Pons (tissue), 1 donor: ENCODE results near the gene TARS3.

Experiments
- DNase-seq: peaks from one replicate; pipeline ENCODE4 v3.0.0-alpha.2; 2016; ENCODE audit warnings: low spot score

TARS3 gene

GRCh38 chr15:101698314-101698713 is 26.0 kb downstream of the TARS3 start:
- no peak for DNase-seq

GRCh38 chr15:101697488-101697887 is 26.8 kb downstream of the TARS3 start:
- no peak for DNase-seq

- DNase-seq, result no peak
Measured at GRCh38 chr15:101696829-101697228, 27.4 kb downstream of the TARS3 start.

- DNase-seq, result no peak
Measured at GRCh38 chr15:101694261-101694660, 30.0 kb downstream of the TARS3 start.

- DNase-seq, result no peak
Measured at GRCh38 chr15:101692801-101693598, 31.3 kb downstream of the TARS3 start.

DNA sequence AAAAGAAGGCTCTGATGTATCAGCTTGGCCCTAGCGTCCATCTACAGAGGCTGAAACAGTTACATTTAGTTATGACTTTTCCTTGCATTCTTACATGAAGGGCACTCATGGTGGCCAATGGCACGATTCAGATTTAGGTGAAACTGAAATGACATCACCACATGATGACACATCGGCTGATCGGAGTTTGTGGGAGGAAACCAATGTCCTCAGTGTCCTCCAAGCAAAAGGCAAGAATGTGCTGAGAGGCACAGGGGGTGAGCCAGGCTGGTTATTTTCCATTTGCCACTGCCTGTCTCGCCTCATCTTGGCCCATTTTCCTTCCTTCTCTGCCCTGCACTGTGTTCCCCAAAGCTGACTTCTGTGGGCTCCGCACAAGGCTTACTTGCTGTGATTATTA is 34.4 kb downstream of the TARS3 start:
- peak; percentile 40 for DNase-seq

- no peak for DNase-seq
Measured at GRCh38 chr15:101686718-101687117, 37.6 kb downstream of the TARS3 start.

DNA sequence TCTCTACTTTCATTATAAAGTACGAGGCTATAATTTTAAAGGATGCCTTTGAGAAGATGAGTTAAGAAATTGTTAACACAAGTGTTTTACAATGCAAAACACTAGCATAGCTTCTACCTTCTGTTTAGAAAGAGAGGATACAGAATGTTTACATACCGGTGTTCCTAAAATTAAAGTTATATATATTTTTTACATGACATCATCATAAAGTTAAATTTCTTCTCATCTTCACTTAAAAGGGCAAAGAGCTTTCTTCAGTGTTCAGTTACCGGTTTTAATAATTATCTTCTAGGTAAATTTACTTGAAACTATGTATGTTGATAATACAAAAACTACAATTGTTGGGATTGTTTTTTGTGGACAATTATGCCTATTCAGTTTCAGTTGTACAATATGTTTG is 39.4 kb downstream of the TARS3 start:
- DNase-seq, result no peak

GRCh38 chr15:101684384-101684783 is 39.9 kb downstream of the TARS3 start:
- DNase-seq, result no peak

DNA sequence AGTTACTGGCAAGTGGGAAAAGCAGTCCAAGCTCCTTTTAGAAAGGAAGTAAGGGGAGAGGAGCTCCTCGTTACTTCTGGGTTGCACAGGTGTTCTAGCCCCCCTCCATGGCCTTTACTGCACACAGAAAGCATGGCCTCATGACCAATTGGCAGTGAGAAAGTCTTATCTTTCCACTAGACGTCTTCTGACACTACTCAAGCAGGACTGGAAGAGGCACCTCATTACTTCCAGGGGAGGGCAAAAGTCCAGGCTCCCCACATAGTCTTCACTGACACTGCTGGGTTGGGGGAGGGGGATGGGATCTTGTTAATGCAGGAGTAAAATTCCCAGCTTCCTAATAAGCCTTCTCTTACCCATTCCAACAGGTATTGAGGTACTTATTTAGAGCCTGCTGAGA is 44.5 kb downstream of the TARS3 start:
- DNase-seq, result no peak

- DNase-seq, result no peak
Measured at GRCh38 chr15:101676921-101677329, 47.3 kb downstream of the TARS3 start.

GRCh38 chr15:101675796-101676582 is 48.3 kb downstream of the TARS3 start:
- peak; percentile 92 for DNase-seq

GRCh38 chr15:101675015-101675414 is 49.3 kb downstream of the TARS3 start:
- DNase-seq, result no peak

- DNase-seq, result no peak
Measured at GRCh38 chr15:101672298-101672697, 52.0 kb downstream of the TARS3 start.

DNA sequence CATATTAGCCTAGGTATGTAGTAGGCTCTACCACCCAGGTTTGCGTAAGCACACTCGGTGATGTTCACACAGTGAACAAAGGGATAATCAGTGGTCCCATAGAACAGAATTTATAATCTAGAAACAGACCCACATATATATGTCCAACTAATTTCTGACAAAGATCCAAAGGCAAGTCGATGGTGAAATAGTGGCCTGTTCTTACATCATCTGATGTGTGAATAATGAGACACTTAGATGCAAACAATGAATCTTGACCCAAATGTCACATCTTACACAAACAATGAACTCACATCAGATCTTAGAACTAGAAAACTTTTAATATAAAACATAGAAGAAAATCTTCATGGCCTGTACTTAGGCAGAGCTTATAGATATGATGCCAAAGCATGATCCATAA is 54.5 kb downstream of the TARS3 start:
- no peak for DNase-seq

GRCh38 chr15:101667881-101668280 is 56.4 kb downstream of the TARS3 start:
- DNase-seq, result no peak

- peak; percentile 71 for DNase-seq
Measured at GRCh38 chr15:101664303-101664913, 59.9 kb downstream of the TARS3 start.

DNA sequence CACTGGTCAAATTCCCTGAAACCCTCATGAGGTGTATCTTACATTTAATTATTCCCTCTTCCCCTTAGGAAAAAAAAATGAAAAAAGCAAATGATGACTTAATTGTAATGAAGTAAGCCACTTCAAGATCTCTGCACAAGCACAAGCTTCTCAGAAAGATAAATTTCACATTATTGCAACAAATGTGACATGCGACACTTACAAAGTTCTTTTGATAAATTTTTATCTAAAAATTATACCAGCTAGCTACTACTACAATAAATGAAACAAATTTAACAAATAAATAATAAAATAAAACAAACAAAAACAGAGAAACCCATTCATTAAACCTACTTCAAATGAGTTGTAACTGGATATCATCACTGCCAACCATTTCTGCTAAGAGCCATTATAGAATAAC is 62.1 kb downstream of the TARS3 start:
- no peak for DNase-seq

- no peak for DNase-seq
Measured at GRCh38 chr15:101660005-101660404, 64.3 kb downstream of the TARS3 start.

DNA sequence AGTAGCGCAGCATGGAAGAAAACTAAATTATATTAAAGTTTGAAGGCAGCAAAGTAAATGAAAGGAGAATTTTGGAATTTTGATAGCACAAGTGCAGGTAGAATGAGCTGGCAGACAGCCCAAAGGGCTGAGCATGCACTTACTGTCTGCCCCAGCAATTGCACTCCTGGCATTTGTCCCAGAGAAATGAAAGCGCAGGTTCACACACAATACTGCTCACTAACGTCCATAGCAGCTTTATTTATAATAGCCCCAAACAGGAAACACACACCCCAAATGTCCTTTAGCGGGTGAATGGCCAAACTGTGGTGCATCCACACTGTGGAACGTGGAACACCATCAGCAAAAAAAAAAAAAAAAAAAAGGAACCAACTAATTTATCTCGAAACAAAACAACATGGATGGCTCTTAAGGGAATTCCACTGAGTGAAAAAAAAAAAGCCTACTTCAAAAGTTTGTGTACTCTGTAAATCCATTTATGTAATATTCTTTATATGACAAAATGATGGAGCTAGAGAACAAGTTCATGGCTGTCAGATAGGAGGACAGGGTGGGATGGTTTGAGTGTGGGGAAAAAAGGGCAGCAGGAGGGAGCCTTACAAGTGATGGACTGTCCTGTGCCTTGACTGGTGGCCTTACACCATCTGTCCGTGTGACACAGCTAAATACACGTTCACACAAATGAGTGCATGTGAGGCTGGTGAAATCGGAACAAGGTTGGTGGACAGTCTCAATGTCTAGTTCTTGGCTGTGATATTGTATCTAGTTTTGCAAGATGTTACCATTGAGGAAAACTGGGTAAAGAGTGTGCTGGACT is 66.1 kb downstream of the TARS3 start:
- no peak for DNase-seq

DNA sequence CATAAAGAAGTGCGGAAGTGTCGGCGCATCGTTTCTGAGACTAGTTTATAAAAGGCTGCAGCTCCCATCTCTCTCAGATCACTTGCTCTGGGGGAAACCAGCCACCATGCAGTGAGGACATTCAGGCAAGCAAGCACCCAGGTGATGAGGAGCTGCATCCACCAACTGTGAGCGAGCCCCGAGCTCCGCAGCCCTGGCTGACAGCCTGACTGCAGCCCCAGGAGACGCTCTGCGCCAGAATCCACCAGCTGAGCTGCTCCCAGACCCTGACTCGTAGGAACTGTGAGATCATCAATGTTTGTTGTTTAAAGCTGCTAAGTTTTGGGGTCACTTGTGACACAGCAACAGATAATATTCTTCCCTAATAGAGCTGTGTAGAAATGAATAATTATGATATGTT is 67.1 kb downstream of the TARS3 start:
- DNase-seq, result no peak
